NB4 (cell line): ENCODE data around the gene PELI2.

ENCODE experiments used
- DNase-seq: peaks from one replicate; pipeline ENCODE4 v3.0.0; 2010; ENCODE audit warnings: low read depth
- H3K4me3 ChIP-seq: one replicate; pipeline ENCODE4 v1.5.1; 2011; ENCODE audit warnings: mild to moderate bottlenecking, low read depth, low read length, moderate library complexity
- CTCF ChIP-seq: IDR thresholded peaks from one replicate; pipeline ENCODE4 v1.5.1; 2012; ENCODE audit warnings: low read depth, low read length
- MYC ChIP-seq: IDR thresholded peaks from 2 replicates; pipeline ENCODE4 v1.6.1; 2011; ENCODE audit warnings: low read depth, low read length
- POLR2A ChIP-seq: IDR thresholded peaks from 2 replicates; pipeline ENCODE4 v1.6.1; 2011; ENCODE audit warnings: mild to moderate bottlenecking; ENCODE audit not compliant: insufficient read length; ENCODE audit errors: extremely low read depth
- TF ChIP-seq, protein P1 (sequence below): IDR thresholded peaks from 2 replicates; pipeline ENCODE4 v1.6.1; 2011; ENCODE audit warnings: low read depth, low read length

Gene PELI2

DNA sequence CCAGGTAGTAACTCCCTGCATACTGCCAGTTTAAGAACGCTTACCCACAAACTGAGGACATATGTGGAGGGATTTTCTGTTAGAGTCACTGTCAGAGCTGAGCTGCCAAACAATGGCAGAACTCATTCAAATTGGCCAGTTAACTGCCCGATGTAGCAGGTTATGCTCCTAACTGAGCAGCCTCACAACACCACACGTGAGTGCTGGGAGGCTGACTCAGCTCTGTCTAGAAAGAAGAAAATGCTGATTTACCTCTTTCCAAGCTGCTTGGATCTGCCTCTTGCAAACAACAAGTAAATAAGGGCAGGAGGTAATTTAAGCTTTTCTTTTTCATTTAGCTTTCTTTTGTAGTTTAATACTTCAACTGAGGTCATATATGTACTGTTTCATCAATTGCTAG is 195.6 kb downstream of the PELI2 start:
- TF ChIP-seq MYC (no peak), CTCF (no peak), POLR2A (no peak)
- TF ChIP-seq, protein P1, sequence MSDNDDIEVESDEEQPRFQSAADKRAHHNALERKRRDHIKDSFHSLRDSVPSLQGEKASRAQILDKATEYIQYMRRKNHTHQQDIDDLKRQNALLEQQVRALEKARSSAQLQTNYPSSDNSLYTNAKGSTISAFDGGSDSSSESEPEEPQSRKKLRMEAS, result no peak
- DNase-seq, result no peak

DNA sequence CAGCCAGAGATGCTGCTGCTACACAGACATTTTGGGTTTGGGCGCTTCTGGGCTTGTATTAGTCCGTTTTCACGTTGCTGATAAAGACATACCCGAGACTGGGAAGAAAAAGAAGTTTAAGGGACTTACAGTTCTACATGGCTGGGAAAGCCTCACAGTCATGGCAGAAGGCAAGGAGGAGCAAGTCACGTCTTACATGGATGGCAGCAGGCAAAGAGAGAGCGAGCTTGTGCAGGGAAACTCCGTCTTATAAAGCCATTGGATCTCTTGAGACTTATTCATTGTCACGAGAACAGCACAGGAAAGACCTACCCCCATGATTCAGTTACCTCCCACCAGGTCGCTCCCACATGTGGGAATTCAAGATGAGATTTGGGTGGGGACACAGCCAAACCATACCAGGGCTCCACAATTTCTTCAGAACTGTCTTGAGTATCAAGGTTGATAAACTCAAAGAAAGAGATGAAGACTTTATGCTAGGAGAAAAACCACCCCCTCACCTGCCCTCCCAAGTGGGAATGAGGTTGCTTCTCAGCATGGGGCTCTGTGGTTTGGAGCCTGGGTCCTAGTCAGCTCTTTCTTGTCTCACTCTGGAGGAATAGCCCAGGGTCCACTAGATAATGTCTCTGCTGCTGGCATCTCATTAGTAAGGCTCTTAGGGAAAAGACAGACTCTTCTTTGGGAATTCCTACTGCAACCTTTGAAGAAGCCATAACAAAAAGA is 200.3 kb downstream of the PELI2 start:
- H3K4me3 ChIP-seq, result no peak overlapping the region
- TF ChIP-seq POLR2A, result no peak
- no peak for TF ChIP-seq MYC
- TF ChIP-seq, protein P1, result no peak
- TF ChIP-seq CTCF, result no peak
- no peak for DNase-seq

More for the DNA sequence above, 195.6 kb downstream of the PELI2 start:
- no peak overlapping the region for H3K4me3 ChIP-seq

DNA sequence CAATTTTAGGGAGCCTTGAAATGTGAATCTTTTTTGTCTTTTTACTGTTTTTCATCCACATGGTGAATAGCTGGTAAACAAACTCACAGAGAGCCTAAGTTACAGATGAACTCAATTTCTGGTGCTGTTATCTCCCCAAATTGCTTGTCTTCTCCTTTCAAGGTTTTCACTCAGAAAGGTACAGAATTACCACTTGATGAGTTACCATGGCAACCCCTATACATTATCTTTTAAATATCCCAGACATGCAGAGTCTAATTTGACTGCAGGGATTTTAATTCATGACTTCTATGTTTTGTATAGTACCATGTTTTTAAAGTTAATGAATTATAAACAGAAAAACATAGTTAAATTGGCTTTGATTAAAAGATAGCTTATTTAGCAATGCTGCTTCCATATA is 203.7 kb downstream of the PELI2 start:
- no peak overlapping the region for H3K4me3 ChIP-seq
- DNase-seq, result no peak
- TF ChIP-seq POLR2A (no peak), MYC (no peak), CTCF (no peak)
- TF ChIP-seq, protein P1, result no peak

DNA sequence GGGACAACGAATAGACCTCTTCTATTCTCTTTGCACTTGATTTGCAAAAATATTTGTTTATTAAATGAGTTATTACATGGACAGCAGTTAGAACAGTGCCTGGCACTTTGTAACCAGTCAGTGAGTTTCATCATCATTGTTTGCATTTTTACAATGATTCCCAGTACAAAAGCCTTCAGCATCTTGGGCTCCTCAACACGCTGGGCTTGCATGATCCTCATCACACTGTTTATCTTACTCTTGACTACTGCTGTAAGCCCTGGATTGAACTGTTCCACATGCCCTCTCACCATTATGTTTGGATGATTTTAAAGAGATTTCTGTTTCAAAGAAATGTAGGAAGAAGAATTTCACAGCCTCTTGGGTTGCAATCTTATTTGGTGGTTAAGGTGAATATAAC is 204.3 kb downstream of the PELI2 start:
- DNase-seq, result no peak
- TF ChIP-seq POLR2A, result no peak
- TF ChIP-seq, protein P1, result no peak
- TF ChIP-seq MYC, result no peak
- TF ChIP-seq CTCF, result no peak
- H3K4me3 ChIP-seq, result no peak overlapping the region

DNA sequence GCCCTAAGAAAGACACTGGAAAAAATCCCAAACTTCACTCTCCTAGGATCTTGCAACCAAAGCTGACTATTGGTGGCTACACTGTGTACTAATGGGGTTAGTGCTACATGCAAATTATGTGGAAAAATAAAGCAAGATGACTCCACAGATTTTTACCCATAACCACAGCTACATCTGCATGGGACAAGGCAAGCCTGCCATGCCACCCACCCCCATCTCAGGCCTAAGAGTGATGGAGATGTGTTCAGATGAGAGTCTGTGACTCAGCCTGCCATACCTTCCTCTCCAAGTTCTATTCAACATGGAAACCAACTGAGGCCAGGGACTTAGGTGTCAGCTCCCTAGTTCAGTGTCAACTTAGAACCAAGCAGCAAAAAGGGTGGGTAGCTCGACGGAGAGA is 206.2 kb downstream of the PELI2 start:
- TF ChIP-seq, protein P1, result no peak
- no peak for TF ChIP-seq CTCF
- TF ChIP-seq POLR2A, result no peak
- TF ChIP-seq MYC, result no peak
- no peak overlapping the region for H3K4me3 ChIP-seq
- DNase-seq, result no peak
